GM21390 (cell line): ENCODE data around the gene XPC.

Experiments
- ATAC-seq: cut with Tn5 transposase; IDR thresholded peaks from one replicate; pipeline ENCODE4 v1.9.1; 2021; ENCODE audit not compliant: unreplicated experiment

XPC gene

DNA sequence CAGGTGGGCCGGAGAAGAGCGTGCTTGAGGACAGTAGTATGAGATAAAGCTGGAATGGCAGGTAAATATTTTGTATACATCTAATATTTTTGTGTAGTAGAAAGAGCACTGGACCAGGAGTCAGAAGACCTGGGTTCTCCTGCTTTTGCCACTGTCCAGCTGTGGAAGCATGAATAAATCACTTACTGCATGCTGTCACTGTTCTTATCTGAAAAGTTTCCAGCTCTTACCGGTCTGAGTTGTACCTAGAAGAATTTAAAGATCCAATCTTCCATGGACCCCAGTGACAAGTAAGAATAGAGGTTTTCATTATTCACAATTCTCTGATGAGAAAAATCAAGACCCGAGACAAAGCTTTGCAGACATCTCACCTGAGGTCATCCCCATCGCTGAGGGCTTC, 5.9 kb downstream of the XPC start:
- ATAC-seq = no peak

DNA sequence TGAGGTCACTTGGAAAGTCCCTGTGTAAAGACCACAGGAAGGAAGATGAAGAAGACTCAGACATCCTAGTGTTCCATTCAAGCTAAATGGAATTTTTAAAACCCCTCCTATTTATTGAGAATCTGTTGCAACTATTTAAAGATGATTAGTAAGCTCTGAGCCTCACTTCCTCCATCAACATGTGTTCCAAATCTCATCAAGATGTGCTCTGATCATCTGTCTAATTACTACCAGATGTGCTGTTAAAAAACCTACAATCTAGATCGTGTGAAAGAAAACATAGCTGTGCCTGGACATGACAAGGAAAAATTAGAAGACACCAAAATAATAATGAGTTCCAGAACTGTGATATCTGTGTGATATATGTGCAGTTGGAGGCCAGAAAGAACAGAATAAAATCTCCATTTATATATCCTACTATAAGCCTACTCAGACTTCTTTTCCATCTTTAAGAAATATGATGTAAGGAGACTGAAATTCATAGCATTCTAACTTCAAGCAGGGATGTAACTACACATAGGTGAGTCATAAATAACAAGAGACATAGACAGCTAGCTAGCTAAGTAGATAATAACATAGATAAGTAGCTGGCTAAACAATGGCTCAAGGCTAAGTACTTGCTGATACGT, 7.8 kb downstream of the XPC start:
- ATAC-seq = no peak

DNA sequence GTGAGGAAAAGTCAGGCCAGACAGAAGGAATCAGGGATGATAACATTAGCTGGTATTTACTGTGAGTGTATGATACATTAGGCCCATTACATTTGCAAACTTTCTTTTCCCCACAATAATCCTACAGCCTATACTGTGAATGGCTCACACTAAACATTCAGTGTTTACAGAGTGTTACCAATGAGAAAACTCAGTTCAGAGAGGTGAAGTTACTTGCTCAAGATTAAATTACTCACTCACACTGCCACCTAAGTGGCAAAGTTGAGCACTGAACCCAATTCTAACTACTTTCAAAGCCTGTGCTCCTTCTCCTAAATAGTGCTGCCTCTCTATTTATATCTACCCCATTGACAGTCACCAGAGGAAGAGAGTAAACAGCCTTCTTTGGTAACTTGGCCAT, 8.5 kb downstream of the XPC start:
- ATAC-seq = no peak

DNA sequence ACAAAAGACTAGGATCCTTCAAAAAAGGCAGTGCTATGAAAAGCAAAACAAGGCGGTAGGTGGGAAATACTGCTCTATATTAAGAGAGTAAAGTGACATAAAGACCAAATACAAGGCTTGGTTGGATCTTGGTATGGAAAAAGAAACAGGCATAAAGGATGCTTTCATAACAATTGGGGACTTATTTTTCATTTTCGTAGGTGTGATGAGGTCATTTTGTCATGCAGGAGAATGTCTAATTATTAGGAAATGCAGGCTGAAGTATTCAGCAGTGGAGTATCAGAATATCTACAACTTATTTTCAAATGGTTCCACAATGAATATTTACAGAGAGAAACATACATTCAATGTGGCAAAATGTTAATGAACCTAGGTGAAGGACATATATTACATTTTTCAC, 9.0 kb downstream of the XPC start:
- ATAC-seq = no peak

DNA sequence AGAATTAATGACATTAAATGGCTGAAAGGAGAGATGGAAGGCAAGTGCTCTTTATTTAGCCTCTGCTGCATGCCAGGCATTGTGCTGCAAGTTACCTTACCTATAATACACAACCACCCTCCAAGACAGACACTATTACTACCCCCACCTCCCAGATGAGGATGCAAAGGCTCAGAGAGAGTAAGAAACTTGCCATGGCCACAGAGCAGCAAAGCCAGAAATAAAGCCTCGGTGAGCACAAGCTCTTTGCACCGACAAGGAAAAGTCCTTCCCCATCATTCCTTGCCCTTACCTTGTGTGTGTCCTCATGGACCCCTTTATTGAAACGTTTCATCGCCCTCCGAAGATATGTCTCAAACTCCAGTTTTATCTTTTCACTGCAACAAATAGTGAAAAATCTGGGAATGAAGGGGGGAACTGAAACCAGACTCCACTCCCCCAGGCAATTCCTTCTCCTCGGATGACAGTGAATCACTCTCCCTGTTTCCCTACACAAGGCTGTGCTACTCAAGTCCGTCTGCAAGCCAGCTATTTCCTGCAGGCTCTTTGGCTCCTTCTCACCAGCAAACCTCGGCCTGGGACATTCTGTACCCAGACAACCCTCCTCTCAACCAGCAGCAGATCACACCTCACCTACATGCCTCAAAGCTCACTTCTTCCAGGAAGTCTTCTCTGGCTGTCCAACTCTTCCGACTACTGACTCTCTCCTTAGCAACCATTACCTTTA, 11.4 kb downstream of the XPC start:
- ATAC-seq = no peak

DNA sequence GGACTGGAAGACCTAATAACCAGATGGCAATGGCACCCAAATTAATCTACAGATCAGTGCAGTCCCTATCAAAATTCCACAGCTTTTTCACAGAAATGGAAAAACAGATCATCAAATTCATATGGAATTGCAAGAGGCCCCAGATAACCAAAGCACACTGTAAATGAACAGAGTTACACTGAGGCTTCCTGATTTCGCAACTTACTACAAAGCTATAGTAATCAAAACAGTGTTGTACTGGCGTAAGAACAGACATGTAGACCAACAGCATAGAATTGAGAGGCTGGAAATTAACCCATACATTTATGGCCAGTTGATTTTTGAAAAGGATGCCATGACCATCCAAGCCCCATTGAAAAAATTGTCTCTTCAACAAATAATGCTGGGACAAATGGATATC, 16.2 kb downstream of the XPC start:
- no peak for ATAC-seq

DNA sequence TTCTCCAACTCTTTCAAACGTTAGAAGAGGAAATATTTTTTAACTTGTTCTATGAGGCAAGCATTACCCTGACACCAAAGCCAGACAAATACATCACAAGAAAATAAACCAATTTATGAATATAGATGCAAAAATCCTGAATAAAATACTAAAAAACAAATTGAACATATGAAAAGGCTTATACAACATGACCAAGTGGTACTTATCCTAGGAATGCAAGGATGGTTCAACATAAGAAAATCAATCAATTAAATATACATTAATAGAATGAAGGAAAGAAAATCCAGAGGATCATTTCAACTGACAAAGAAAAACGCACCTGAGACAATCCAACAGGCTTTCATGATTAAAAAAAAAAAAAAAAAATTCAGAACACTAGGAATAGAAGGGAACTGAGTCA, 17.1 kb downstream of the XPC start:
- ATAC-seq = no peak

DNA sequence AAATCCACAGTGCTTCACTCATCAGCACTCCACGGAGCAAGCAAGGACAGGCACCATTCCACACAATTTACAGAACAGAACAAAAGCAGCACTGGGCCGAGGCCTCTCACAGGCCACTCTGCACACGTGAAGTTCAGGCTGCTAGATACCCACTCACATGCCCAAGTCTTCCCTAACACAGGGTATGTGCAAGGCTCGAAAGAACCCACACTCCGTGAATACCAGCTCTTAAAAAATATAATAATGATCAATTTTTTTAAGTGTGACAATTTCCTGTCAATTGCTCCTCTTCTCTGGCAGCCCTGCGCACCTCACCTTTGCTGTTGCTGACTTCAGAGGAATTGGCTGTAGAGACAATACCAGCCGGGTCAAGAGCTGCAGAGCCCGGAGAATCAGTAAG, 19.0 kb downstream of the XPC start:
- ATAC-seq = no peak

DNA sequence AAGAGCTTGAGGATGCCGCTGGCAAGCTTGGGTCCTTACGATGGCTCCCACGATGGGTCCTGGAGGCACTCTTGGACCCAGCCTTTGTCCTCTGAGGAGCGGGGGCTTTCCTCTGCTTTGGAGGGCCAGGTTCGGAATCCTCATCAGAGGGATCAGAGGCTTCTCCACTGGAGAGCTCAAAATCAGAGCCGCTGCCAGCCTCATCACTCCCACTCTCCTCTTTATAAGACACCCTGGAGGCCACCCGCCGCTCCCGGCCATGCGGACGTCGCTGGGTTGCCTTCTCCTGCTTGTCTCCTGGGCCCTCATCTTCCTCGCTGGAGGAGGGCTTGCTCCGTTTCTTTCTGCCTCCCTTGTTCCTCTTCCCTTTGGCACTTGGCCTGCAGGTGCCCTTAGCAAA, 20.0 kb downstream of the XPC start:
- ATAC-seq = no peak

DNA sequence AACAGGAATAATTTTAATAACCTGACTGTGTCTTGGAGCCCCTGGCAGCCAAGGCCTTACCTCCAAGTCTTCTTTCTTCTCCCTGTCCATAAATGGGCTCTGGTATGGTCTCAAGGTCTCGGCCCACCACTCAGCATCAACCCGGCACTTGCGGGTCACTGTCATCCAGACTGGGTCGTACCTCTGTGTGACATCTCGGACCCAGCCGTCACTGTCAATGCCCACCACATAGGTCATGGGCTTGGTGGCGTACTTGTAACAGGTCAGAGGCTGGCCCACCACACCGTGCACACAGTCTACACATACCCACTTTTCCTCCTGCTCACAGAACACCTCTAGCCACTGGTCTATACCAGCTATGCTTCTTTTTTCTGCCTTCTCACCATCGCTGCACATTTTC, 20.4 kb downstream of the XPC start:
- no peak for ATAC-seq

DNA sequence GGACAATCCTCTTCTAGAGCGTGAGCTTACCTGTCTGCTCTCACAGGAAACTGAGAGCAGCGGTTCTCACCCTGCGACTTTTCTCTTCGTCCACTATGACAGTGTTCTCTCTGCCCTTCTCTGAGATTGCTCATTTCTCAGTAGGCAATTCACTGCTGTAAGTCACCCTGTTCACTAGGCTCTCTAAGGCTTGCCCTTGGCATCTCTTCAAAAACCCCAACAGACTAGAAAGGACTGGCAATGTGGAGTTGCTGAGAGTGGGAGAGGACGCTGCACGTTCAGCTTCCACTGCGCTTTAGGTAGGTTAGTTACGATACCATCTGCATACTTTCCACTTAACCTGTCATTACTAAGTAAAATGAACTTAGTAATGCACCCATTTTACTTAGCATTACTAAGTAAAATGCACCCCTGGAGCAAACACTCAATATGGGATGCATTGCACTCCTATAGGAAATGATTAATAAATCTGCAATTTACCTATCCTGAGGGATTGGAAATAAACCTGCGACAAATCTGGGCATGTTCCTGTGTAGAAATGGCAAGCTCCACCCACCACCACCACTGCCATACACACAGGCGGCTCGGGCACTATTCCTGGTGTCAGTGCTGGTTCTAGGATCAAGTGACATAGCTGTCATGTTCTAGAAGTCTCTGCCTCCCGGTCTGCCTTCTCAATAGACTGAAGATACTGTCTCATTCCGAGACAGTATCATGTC, 21.4 kb downstream of the XPC start:
- ATAC-seq = no peak

DNA sequence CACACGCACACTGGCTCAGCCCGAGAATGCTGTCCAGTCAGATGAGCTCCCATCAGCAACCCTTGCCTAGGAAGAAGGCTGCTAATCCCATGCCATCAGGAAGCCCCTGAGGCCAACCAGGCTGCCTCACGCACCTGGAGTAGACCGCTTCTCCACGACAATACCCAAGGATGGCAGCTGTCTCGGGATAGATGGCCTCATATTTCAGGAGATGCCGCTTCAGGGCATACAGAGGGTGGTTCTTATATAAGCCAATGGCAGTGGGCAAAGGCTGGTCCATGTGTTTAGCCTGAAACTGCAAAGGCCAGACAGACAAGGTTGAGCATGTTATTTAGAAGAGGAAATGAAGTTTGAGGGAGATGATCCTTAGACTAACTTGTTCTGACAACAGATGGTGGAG, 22.2 kb downstream of the XPC start:
- no peak for ATAC-seq

DNA sequence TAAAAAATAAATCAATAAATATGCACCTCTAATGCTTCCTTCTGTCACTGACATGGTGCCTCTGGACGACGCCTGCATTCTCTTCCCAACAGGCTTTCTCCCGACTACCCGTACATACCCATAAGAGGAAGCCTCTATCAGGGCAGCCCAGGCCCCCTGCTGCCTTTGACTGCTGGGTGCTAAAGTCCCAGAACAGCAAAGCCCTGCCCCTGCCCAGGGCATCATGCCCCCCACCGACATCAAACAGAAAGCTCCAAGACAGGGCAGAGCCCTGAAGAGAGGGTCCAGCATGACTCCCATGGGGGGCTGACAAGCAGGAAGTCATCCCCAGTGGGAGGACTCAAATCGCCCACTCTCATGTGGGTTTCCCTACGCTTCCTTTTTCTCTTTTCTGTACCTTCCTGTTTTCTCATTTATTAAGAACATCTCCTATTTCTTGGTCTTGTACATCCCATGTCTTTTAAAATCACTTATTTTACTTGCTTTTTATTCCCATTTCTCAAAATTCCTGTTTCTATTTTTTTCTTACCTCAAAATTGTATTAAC, 23.4 kb downstream of the XPC start:
- no peak for ATAC-seq

DNA sequence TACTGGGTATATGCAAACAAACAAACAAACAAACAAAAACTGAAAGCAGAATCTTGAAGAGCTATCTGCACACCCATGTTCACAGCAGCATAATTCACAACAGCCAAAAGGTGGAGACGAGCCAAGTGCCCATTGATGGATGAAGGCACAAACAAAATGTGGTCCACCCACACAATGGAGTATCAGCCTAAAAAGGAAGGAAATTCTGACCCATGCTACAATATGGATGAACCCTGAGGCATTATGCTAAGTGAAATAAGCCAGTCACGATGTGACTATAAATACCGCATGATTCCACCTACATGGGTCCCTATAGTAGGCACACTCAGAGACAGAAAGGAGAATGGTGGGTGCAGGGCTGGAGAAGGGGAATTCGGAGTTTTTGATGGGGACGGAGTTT, 24.1 kb downstream of the XPC start:
- no peak for ATAC-seq

DNA sequence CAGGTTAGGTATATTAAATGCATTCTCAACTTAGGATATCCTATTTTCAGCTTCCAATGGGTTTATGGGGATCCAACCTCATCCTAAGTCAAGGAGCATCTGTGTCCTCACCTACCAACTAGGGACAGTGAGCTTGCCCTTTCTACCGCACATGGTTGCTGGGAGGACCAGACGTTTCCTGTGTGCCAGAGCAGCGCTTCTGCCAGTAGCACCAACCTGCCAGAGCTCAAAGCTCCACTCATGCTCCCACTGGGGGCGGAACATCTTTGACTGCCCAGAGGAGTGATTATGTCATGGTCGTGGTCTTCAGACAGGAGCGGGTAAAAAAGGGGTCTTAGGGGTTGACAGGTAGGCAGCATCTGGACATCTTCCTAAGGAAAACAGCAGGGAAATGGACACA, 24.7 kb downstream of the XPC start:
- ATAC-seq = no peak

DNA sequence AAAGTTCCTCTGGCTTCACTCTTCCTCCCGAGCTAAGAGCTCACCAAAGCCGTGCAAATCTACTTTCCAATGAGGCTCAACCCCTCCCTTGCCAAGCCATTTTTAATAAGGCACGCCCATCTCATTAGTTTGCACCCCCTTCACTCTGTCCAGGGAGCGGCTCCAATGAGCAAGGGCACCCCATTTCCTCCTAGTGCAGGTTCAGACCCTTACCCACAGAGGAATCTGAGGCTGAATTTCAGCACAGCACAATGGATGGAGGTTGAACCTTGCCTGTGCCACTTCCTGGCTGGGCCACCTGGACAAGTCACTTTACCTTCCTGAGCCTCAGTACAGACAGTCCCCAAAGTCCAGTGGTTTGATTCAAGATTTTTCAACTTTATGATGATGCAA, 25.4 kb downstream of the XPC start:
- ATAC-seq = no peak

DNA sequence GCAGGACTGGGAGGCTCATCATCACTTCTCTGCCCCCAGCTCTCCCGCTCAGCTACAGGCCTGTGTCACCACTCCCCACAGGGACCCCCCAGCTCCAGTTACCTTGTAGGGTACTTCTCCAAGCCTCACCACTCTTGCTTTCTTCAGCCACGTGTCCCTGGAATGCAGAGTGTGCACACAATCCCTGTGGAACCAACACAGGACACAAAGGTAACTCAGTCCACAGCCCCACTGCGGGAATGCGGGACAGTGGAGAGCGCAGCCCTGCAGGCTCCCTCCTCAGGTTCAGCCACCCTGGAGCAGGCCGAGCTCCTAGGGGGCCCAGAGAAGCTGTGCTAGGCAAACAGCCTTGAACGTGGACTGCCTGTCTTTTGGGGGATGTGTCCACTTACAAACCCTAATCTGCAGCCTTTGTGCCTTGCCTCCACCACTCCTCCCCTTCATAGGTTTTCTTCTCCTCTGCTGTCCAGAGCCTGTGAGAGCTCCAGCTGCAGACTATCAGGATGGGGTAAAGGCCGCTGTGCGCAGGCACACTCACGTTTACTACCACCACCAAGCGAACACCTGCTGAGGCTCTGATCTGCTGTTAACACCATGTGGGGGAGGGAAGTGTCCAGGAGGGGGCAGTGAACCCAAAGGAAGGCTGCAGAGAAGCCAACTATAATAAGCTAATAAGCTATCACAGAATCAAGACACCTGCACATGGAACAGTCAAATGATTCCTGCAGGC, 26.0 kb downstream of the XPC start:
- no peak for ATAC-seq

DNA sequence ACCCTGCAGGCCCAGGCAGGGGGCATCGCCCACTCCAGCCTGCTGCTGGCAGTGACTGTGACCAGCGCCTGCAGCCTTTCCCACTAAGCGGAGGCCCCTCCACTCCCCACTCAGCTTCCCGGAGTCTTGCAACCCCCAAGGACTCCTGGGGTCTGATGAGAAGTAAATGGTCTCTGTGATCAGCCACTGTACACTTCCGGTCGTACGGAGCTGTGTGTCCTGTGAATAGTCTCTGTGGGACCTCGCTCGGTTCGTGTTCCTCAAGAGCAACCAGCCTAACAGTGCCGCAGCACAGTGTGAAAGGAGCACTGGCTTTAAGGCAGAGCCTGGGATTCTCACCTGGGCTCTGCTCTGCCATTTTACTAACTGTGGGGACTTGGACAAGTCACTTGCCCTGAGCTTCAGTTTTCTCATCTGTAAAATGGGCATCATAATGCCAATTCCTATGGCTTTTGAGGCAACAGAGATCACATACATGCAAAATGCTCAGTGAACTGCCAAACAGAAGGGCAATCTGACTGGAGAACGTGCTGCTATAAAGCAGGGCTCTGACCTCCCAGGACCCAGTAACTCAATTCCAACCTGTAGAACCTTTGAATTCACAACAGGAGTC, 26.8 kb downstream of the XPC start:
- no peak for ATAC-seq

DNA sequence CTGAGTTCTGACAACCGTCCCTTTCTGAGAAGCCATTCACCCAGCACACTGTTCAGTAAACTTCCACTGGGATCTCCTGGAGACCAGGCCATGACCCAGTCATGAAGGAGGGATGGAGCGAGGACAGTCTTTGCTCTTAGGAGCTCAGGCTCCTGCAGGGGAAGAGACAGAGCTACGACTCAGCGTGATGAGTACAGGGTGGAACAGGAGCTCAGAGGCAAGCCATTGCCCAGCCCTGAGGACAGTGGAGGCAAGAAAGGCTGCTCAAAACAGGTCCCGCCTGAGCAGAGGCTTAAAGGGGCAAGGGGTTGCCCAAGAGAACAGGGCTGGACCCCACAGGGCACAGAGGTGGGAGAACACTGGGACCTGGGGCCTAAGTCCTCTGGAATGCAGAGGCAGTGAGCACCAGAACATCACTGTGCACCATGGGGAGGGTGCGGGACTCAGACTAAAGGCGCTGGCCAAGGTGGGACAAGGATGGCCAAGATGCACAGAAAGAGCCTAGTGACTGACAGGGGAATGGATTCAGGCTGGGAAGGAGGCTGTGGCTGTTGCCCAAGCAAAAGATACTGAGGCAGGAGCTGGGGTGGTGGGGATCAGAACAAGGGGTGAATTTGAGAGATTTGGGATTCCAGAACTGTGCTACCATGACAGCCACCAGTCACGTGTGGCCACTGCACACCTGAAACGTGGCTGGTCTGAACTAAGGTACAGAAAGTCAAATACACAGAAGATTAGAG, 27.7 kb downstream of the XPC start:
- no peak for ATAC-seq

DNA sequence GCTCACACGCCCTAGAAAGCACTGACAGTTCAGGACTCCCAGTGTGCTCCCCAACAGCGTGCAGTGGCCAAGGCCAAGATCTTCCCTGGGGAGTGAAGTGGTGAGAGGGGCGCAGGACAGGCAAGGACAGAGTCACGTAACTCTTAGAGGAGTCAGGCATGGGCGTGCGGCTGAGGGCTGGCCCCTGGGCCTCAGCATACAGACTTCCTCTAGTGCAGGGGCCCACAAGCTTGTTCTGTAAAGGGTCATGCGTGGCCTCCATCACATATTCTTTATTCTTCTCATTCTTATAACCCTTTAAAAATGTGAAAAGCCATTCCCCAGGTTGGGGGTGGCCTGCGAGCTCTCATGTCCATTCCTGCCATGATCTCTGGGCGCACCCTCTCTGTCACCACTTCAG, 28.3 kb downstream of the XPC start:
- no peak for ATAC-seq
